Sigmoid colon (tissue), 7 donors: Measurements from ENCODE around the gene RNH1. TPM values are rescaled to one million over a fixed set of nuclear protein-coding genes. Genes with fewer than 3 reads are reported as not detected.

Experiments used
- DNase-seq: peaks from one replicate; pipeline ENCODE4 v3.0.0-alpha.2; 2019
- H3K27ac ChIP-seq, 4 donors: fragments of 200-600 bp; sonication (generic); one replicate each; pipeline ENCODE4 v1.5.1; 2016 to 2019; ENCODE audit warnings: mild to moderate bottlenecking in 1 of 4
- H3K27me3 ChIP-seq, 3 donors: fragments of 200-600 bp; sonication (generic); one replicate each; pipeline ENCODE4 v1.5.1; 2019; ENCODE audit warnings: mild to moderate bottlenecking in 1 of 3
- H3K36me3 ChIP-seq, 4 donors: fragments of 200-600 bp; sonication (generic); one replicate each; pipeline ENCODE4 v1.5.1; 2016 to 2019
- H3K4me1 ChIP-seq, 4 donors: fragments of 200-600 bp; sonication (generic); one replicate each; pipeline ENCODE4 v1.5.1; 2017 to 2019
- H3K4me3 ChIP-seq, 4 donors: fragments of 200-600 bp; sonication (generic); one replicate each; pipeline ENCODE4 v1.5.1; 2017 to 2019; ENCODE audit warnings: mild to moderate bottlenecking in 2 of 4, moderate library complexity in 1 of 4
- H3K9me3 ChIP-seq, 4 donors: fragments of 200-600 bp in 3 of 4; sonication (generic) in 3 of 4; one replicate each; pipeline versions ENCODE4 v1.5.1 to v1.6.1; 2013 to 2019
- EP300 ChIP-seq, 4 donors: sonication (generic); formaldehyde crosslinking; IDR thresholded peaks; one replicate each; pipeline ENCODE4 v1.6.1; 2017; ENCODE audit warnings: antibody characterized with exemption in 4 of 4
- POLR2A ChIP-seq, 2 donors: fragments of 450-650 bp; IDR thresholded peaks; one replicate each; pipeline ENCODE4 v1.6.1; 2016; ENCODE audit warnings: antibody characterized with exemption in 2 of 2, mild to moderate bottlenecking in 2 of 2, moderate library complexity in 2 of 2
- POLR2AphosphoS5 ChIP-seq, 4 donors: sonication (generic); formaldehyde crosslinking; IDR thresholded peaks; one replicate each; pipeline ENCODE4 v1.6.1; 2017; ENCODE audit warnings: antibody characterized with exemption in 4 of 4
- WGBS, 2 donors: extraction: QIAGEN DNeasy Blood & Tissue Kit; methylation state at CpG; one replicate each; pipeline ENCODE4 v1.1.7; 2013; 5-methylcytosine and 5-hydroxymethylcytosine counted together
- intact Hi-C: fragments of 100-400 bp; cut with DNase I; formaldehyde crosslinking; loops from one replicate; pipeline ENCODE4 v1.15.1; 2023
- polyA plus RNA-seq, 3 donors: library from polyadenylated mRNA; stranded (reverse); fragments of 200-250 nt; gene quantifications; one replicate each; pipeline ENCODE4 v1.2.3, GENCODE V29; 2013
- total RNA-seq, 4 donors: library from RNA; depleted of rRNA; stranded (reverse); fragments of >200 nt; gene quantifications; one replicate each; pipeline ENCODE4 v1.1.0, GENCODE V29; 2016
- TF ChIP-seq, protein P1 (sequence below), 4 experiments: fragments of 450-650 bp in 3 of 4; fragments of 200-600 bp in 1 of 4; IDR thresholded peaks; one replicate each; pipeline ENCODE4 v1.5.1; 2016 to 2019; ENCODE audit warnings: antibody characterized with exemption in 4 of 4, mild to moderate bottlenecking in 3 of 4, moderate library complexity in 2 of 4
- donor health status: healthy with polysubstance abuse.
- donor health status: Bipolar disorder and iron deficiency.
- donor health status: healthy.

The RNH1 gene
- total and polyA plus RNA-seq, 7 donors: 101 to 210 (median 150) TPM

GRCh38 chr11:474914-475506 lies 32.0 kb downstream of the RNH1 start:
- 96 to 98% methylated on average over 48 of the region's 48 CpGs for WGBS, 2 donors

DNA sequence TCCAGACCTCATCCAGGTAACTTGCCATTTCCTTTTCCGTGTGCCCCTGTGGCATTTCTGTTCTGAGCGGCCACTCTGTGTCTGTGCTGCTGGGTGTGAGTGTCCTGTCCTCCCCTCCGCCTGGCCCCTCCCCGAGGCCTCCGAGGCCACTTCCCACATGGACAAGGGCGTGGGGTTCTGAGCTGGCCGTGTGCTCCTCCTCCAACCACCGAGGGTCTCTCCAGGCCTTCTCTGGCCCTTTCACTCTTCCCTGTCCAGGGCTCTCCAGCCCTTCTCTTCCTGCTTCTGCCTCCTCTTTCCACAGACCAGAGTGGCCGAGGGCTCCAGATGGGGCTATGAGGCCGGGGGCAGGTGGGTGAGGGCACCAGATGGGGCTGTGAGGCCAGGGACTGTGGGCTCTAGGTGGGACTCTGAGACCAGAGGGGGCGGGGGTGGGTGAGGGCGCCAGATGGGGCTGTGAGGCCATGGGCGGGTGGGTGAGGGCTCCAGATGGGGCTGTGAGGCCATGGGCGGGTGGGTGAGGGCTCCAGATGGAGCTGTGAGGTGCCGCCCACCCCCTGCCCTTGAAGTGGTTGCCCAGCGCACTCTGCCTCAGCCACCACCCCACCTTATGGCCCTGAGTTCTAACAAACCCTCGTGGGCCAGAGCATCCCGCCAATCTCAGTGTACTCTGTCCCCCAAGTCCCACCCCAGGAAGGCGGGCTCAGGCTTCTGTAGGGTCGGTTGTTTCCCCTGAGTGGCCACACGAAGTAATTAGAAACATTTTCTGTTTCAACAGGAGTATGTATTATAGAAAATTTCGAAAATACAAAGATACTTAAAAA lies 32.9 kb downstream of the RNH1 start:
- no peak for TF ChIP-seq POLR2AphosphoS5 (IDR thresholded peaks at IDR 0.05)
- no peak for TF ChIP-seq EP300 (IDR thresholded peaks at IDR 0.05)
- TF ChIP-seq POLR2A (IDR thresholded peaks at IDR 0.05): no peak
- TF ChIP-seq, protein P1, sequence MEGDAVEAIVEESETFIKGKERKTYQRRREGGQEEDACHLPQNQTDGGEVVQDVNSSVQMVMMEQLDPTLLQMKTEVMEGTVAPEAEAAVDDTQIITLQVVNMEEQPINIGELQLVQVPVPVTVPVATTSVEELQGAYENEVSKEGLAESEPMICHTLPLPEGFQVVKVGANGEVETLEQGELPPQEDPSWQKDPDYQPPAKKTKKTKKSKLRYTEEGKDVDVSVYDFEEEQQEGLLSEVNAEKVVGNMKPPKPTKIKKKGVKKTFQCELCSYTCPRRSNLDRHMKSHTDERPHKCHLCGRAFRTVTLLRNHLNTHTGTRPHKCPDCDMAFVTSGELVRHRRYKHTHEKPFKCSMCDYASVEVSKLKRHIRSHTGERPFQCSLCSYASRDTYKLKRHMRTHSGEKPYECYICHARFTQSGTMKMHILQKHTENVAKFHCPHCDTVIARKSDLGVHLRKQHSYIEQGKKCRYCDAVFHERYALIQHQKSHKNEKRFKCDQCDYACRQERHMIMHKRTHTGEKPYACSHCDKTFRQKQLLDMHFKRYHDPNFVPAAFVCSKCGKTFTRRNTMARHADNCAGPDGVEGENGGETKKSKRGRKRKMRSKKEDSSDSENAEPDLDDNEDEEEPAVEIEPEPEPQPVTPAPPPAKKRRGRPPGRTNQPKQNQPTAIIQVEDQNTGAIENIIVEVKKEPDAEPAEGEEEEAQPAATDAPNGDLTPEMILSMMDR (IDR thresholded peaks at IDR 0.05): no peak
- Histone ChIP-seq H3K27ac (no peak overlapping the region), H3K4me3 (no peak overlapping the region), H3K9me3 (no peaks in the 10 kb centered on the region), H3K36me3 (peaks cover 0 to 3% (median 0%) of the 10 kb centered on the region in 4 donors), H3K27me3 (no peaks in the 10 kb centered on the region), H3K4me1 (peaks cover 0 to 17% (median 15%) of the 10 kb centered on the region in 4 donors)
- 91 to 92% methylated on average over 22 of the region's 22 CpGs for WGBS, 2 donors
- intact Hi-C loops: no loop called here
- DNase-seq: no peak

More at GRCh38 chr11:474914-475506, 32.0 kb downstream of the RNH1 start:
- peaks cover 0 to 6% (median 0%) of the 10 kb centered on the region in 4 donors for H3K36me3 ChIP-seq
- intact Hi-C loops: no loop called here
- no peaks in the 10 kb centered on the region for H3K9me3 ChIP-seq
- H3K4me3 ChIP-seq: no peak overlapping the region
- H3K27ac ChIP-seq: no peak overlapping the region
- TF ChIP-seq POLR2AphosphoS5 (IDR thresholded peaks at IDR 0.05): no peak
- no peak for TF ChIP-seq POLR2A (IDR thresholded peaks at IDR 0.05)
- no peak for TF ChIP-seq EP300 (IDR thresholded peaks at IDR 0.05)
- TF ChIP-seq, protein P1 (IDR thresholded peaks at IDR 0.05): no peak
- DNase-seq: no peak
- H3K27me3 ChIP-seq: no peaks in the 10 kb centered on the region
- peaks cover 0 to 9% (median 7%) of the 10 kb centered on the region in 4 donors for H3K4me1 ChIP-seq

- Histone ChIP-seq H3K27me3 (no peaks in the 10 kb centered on the region), H3K4me3 (no peak overlapping the region), H3K36me3 (no peaks in the 10 kb centered on the region), H3K27ac (no peak overlapping the region), H3K4me1 (peaks cover 0 to 18% (median 15%) of the 10 kb centered on the region in 4 donors), H3K9me3 (no peaks in the 10 kb centered on the region)
- intact Hi-C loops: no loop called here
- TF ChIP-seq POLR2A (IDR thresholded peaks at IDR 0.05) (no peak), EP300 (IDR thresholded peaks at IDR 0.05) (no peak), POLR2AphosphoS5 (IDR thresholded peaks at IDR 0.05) (no peak)
- TF ChIP-seq, protein P1 (IDR thresholded peaks at IDR 0.05): no peak
- WGBS, 2 donors: 94 to 97% methylated on average over 19 of the region's 19 CpGs
- no peak for DNase-seq
Measured at GRCh38 chr11:473415-473814, 33.6 kb downstream of the RNH1 start.

GRCh38 chr11:472816-473215 lies 34.2 kb downstream of the RNH1 start:
- 96 to 97% methylated on average over 28 of the region's 28 CpGs for WGBS, 2 donors
- Histone ChIP-seq H3K36me3 (no peaks in the 10 kb centered on the region), H3K27me3 (no peaks in the 10 kb centered on the region), H3K9me3 (no peaks in the 10 kb centered on the region), H3K27ac (no peak overlapping the region), H3K4me3 (no peak overlapping the region), H3K4me1 (peaks cover 0 to 18% (median 15%) of the 10 kb centered on the region in 4 donors)
- TF ChIP-seq EP300 (IDR thresholded peaks at IDR 0.05) (no peak), POLR2AphosphoS5 (IDR thresholded peaks at IDR 0.05) (no peak)
- no peak for DNase-seq
- intact Hi-C loops: no loop called here

- intact Hi-C loops: no loop called here
- TF ChIP-seq POLR2AphosphoS5 (IDR thresholded peaks at IDR 0.05) (no peak), EP300 (IDR thresholded peaks at IDR 0.05) (no peak), POLR2A (IDR thresholded peaks at IDR 0.05) (no peak)
- TF ChIP-seq, protein P1 (IDR thresholded peaks at IDR 0.05): no peak
- no peak for DNase-seq
- Histone ChIP-seq H3K36me3 (no peaks in the 10 kb centered on the region), H3K27ac (no peak overlapping the region), H3K4me1 (peaks cover 0 to 18% (median 15%) of the 10 kb centered on the region in 4 donors), H3K4me3 (no peak overlapping the region), H3K27me3 (no peaks in the 10 kb centered on the region), H3K9me3 (no peaks in the 10 kb centered on the region)
- WGBS, 2 donors: 91 to 94% methylated on average over 13 of the region's 13 CpGs
Measured at GRCh38 chr11:472272-472671, 34.8 kb downstream of the RNH1 start.
